Liver (tissue), 3 donors: ENCODE results near the gene ADGRF1.

Experiments used
- FOXA1 ChIP-seq: IDR thresholded peaks from 2 replicates; pipeline ENCODE4 v1.6.1; 2016; ENCODE audit warnings: antibody characterized with exemption
- HNF4G ChIP-seq: IDR thresholded peaks from 2 replicates; pipeline ENCODE4 v1.6.1; 2016; ENCODE audit warnings: antibody characterized with exemption
- REST ChIP-seq: IDR thresholded peaks from 2 replicates; pipeline ENCODE4 v1.6.1; 2016; ENCODE audit warnings: antibody characterized with exemption, mild to moderate bottlenecking
- RXRA ChIP-seq, 2 donors: IDR thresholded peaks; 2 replicates each; pipeline ENCODE4 v1.6.1; 2017 to 2018; ENCODE audit warnings: antibody characterized with exemption in 2 of 2, mild to moderate bottlenecking in 1 of 2
- SP1 ChIP-seq: IDR thresholded peaks from 2 replicates; pipeline ENCODE4 v1.6.1; 2018; ENCODE audit warnings: antibody characterized with exemption, mild to moderate bottlenecking
- YY1 ChIP-seq: IDR thresholded peaks from 2 replicates; pipeline ENCODE4 v1.6.1; 2016; ENCODE audit warnings: antibody characterized with exemption, mild to moderate bottlenecking
- TF ChIP-seq, protein P1 (sequence below): fragments of 150-350 bp; IDR thresholded peaks from 2 replicates; pipeline ENCODE4 v1.5.1; 2017; ENCODE audit warnings: improper control_type of control experiment, low read depth, low read length; ENCODE audit not compliant: missing input control
- TF ChIP-seq, protein P2 (sequence below): IDR thresholded peaks from 2 replicates; pipeline ENCODE4 v1.6.1; 2016; ENCODE audit warnings: antibody characterized with exemption
- TF ChIP-seq, protein P3 (sequence below): IDR thresholded peaks from 2 replicates; pipeline ENCODE4 v1.6.1; 2016; ENCODE audit warnings: antibody characterized with exemption
- donor health status: healthy.
- donor health status: healthy.

DNA sequence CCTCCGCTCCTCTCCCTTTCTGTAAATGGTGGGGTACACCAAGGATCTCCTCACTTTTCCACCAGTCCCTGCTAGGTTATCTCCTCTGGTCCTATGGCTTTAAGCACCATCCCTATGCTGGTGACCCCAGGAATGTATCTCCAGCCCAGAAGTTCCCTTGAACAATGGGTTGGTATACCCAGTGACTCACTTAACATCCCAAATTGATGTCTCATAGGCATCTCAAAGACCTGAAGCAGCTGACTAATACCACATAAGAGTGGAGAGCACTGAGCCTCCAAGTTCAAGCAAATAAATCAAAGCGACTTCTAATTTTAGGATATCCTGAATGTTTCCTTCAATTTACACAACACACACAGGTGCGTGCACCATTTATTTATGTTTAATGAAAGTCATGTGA lies 48.3 kb downstream of the ADGRF1 start:
- TF ChIP-seq, protein P1, sequence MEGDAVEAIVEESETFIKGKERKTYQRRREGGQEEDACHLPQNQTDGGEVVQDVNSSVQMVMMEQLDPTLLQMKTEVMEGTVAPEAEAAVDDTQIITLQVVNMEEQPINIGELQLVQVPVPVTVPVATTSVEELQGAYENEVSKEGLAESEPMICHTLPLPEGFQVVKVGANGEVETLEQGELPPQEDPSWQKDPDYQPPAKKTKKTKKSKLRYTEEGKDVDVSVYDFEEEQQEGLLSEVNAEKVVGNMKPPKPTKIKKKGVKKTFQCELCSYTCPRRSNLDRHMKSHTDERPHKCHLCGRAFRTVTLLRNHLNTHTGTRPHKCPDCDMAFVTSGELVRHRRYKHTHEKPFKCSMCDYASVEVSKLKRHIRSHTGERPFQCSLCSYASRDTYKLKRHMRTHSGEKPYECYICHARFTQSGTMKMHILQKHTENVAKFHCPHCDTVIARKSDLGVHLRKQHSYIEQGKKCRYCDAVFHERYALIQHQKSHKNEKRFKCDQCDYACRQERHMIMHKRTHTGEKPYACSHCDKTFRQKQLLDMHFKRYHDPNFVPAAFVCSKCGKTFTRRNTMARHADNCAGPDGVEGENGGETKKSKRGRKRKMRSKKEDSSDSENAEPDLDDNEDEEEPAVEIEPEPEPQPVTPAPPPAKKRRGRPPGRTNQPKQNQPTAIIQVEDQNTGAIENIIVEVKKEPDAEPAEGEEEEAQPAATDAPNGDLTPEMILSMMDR = no peak
- TF ChIP-seq REST (no peak), HNF4G (no peak), SP1 (no peak), FOXA1 (no peak), YY1 (no peak), RXRA (IDR thresholded peaks at IDR 0.05) (no peak)
- TF ChIP-seq, protein P2, sequence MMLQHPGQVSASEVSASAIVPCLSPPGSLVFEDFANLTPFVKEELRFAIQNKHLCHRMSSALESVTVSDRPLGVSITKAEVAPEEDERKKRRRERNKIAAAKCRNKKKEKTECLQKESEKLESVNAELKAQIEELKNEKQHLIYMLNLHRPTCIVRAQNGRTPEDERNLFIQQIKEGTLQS = no peak
- TF ChIP-seq, protein P3, sequence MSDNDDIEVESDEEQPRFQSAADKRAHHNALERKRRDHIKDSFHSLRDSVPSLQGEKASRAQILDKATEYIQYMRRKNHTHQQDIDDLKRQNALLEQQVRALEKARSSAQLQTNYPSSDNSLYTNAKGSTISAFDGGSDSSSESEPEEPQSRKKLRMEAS = no peak
